GM19239 (cell line): Measurements from ENCODE around the gene FAM136A.

Experiments used
- DNase-seq: peaks from one replicate; pipeline ENCODE4 v3.0.0; 2011; ENCODE audit warnings: low spot score; ENCODE audit not compliant: insufficient read length
- FAIRE-seq: peaks from 2 replicates; lab custom pipeline; 2011; peaks lifted over from hg19 to GRCh38; lab: Jason Lieb, UNC

Gene FAM136A

DNA sequence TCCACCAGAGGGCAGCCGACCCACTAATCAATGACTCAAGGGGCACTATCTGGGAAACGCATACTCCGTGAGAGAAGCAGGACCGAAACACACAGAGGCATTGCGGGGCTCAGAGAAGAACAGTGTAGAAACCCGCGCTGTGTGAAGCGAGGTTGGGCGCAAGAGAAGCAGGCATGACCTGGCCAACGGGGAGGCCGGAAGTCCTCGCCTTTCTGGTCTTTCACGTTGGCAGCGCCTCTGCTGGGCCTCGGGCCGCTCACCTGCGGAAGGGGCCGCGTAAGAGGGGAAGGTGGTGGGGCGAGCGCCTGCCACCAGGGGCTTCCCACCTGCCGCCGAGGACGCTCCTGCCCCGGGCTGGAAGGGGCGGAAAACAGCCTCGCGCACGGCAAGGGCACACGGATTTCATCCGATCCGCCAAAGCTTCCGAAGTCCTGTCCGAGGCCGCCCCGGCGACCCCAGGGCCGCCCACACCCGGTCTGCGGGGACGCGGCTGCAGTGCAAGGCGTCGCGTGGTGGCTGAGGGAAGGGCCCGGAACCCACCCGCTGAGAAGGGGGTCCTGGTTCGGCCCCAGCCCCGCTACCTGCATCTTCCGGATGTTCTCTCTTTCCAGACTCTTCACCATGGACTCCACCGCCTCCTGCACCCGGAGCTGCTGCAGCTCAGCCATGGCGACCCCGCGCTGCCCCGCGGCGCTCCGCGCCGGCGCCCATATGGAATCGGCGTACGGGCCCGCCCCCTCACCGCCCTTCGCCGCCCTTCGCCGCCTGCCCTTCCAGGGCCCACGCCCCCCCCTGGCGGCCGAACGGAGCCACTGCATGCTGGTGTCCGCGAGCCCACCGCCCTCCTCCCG, at the start of gene FAM136A:
TSS of gene FAM136A (minus strand) at position 724 of the 851 bp plus-strand sequence. CDS start at position 668, 56 bp downstream.
- DNase-seq, result peak; percentile 86

DNA sequence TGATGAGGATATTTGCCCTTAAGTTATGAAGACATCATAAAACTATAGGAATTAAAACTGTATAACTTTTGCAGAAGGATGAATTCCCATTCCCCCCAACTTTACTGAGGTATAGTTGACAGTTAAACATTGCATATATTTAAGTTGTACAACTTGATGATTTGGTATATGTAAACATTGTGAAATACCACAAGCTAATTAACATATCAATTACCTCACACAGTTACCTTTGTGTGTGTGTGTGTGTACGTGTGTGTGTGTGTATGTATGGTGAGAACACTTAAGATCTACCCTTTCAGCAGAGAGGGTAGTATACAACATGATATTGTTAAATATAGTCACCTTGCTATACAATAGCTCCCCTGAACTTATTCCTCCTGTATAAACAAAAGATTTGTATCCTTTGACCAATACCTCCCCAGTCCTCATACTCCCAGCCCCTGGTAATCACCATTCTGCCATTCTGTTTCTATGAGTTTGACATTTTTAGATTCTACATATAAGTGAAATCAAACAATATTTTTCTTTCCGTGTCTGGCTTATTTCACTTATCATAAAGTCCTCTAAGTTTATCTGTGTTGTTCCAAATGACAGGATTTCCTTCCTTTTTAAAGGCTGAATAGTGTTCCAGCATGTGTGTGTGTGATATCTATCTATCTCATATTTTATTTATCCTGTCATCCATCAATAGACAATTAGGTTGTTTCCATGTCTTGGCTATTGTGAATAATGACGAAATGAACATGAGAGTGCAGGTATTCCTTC, 48.2 kb upstream of the FAM136A start:
- DNase-seq (no peak), FAIRE-seq (no peak)

More for the DNA sequence above, at the start of gene FAM136A:
- peak; percentile 51 for FAIRE-seq

GRCh38 chr2:70347831-70348230, 46.0 kb upstream of the FAM136A start:
- no peak for FAIRE-seq

DNA sequence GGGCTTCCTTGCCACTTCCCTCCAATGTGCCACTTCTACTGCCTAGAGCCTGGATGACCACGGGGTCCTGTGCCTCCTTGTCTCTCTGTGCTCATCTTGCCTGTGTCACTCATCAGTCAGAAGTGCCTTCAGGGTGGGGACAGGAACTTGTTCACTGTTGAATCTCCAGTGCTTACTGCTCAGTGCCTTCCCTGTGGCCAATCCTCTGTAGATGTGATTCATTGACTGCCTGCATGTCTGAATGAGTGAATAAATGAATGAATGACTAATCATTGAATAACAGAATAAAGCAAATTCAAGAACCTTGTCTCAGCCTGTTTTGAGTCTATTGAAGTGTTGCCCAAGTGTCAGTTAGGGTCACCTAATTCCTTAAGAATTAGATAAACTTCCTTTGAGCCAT, 42.3 kb upstream of the FAM136A start:
- no peak for FAIRE-seq
- DNase-seq, result no peak

More at GRCh38 chr2:70347831-70348230, 46.0 kb upstream of the FAM136A start:
- no peak for DNase-seq

GRCh38 chr2:70341477-70341765, 39.6 kb upstream of the FAM136A start:
- no peak for FAIRE-seq
- no peak for DNase-seq

DNA sequence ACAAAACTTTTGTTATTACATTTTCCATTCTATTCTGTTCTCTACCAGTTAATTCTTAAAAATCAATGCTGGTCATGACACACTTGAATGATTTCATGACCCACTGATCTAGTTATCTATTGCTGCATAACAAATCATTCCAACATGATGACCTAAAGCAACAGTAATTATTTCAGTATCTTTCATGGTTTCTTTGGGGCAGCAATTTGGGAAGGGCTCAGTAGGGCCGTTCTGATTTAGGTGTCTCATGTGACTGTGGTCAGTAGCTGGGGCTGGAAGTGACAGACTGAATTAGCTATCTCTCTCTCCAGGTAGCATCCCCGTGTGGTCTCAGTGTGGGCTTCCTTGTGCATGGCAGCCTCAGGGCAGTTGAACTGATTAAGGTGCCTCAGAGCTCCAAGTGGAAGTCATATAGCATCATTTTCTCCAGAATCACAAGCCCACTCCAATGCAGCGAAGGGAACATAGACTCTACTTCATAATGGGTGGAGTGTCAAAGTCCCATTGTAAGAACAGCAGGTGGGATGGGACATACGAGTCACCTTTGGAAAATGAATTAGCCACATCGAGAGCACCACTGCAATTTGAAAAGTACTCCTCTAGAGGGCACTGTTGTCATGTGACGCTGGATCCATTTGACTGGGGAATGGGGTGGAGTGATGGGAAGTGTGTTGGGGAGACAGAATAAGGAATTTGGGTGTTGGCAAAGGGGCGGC, 39.1 kb upstream of the FAM136A start:
- FAIRE-seq, result peak; percentile 73

DNA sequence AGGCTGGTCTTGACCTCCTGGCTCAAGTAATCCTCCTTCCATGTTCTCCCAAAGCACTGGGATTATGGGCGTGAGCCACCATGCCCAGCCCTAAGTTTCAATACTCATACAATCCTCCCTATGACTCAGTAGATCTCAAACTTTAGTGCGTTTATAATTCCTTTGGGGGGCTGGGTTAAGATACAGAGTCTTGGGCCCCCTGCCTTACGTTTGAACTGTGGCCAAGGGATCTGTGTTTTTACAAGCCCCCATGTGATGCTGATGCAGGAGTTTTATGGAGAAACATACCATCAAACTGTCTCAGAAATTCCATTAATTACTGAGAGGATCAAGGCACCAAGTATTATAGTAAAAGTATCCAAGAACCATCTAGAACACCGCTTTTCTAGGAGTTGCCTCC, 38.2 kb upstream of the FAM136A start:
- DNase-seq (no peak), FAIRE-seq (no peak)

More for the DNA sequence above, 39.1 kb upstream of the FAM136A start:
- DNase-seq, result peak; percentile 50

GRCh38 chr2:70336552-70336951, 34.7 kb upstream of the FAM136A start:
- DNase-seq (no peak), FAIRE-seq (no peak)

DNA sequence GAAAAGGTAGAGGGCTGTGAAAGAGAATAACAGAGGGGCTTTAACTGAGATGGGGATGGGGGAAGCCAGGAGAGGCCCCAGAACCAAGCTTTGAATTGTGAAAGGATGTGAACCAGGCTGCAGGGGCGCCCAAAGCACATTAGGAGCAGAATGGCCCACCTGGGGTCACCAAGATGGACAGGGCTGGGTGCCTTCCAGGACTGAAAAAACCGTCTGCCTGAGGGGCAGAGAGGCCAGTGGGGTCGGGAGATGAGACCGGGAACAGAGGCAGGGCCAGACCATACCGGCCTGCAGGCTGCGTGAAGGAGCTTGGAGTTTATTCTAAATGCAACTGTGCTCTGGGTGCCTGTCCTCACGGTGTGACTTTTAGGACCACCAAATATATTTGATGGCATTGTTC, 29.1 kb upstream of the FAM136A start:
- no peak for FAIRE-seq

DNA sequence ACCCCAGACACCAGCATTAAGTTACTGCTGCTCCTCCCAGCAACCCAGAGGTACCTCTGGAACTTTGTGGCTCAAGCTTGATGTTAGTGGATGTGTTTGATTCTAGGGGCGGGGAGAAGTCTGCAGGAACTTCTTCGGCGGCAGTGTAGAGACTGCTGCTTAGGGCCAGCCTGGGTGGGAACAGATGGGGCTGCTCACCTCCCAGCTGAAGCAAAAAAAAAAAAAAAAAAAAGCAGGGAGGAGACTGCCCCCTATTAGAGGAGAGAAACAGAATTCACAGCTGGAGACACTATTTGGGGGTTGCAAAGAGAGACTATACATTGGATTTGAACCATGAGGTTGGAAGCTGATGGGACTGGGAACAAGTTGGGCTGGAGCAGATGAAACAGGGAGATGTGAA, 28.6 kb upstream of the FAM136A start:
- FAIRE-seq, result no peak
- DNase-seq, result no peak

More for the DNA sequence above, 29.1 kb upstream of the FAM136A start:
- DNase-seq, result no peak

DNA sequence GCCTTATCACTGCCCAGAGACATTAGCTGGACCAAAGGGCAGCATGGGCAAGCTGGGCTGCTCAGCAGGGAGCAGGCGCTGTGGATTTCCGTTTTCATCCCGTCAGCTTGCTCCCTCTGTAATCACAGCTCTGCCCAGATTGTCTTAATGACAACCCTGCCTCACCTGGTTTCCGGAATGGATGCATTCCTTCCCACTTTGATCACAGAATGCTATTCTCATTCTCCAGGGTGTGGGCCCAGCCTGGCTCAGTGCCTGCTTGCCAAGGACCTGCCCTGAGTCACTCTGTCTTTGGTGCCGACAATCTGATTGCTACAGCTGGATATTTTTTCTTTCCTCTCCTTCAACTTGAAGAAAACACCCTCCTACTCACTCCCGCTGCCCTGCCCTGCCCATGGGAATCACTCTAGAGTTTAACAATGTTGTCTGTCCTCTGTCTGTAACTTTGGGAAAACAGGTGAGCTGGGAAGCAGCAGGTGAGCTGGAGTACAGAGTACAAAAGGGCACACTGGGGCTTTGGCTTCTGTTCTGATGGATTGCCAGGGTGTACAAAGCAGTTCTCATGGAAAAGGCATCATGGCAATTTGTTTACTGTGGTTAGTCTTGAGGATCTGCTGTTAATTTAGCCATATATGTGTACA, 27.2 kb upstream of the FAM136A start:
- FAIRE-seq (no peak), DNase-seq (no peak)

- no peak for DNase-seq
- no peak for FAIRE-seq
Observed at GRCh38 chr2:70325875-70326274, 24.0 kb upstream of the FAM136A start.

DNA sequence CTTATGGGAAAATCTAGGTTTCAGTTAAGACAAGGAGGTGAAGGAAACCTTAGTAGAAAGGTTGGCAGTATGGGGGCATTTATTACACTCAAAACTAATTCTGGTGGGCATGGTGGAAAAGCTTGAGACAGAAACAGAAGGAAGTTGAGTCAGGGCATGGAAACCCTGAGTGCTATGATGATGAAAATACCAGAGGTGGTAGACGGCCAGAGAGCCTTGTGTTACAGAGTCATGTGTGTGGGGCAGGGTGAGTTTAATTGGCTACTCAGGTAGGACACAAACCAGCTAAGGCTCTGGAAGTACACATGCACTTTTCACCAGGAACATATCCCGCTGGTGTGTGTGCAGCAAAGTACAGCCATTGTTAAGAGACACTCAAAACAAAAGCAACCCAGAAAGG, 20.7 kb upstream of the FAM136A start:
- no peak for FAIRE-seq

GRCh38 chr2:70321370-70321769, 19.5 kb upstream of the FAM136A start:
- FAIRE-seq, result no peak
- DNase-seq, result no peak

More for the DNA sequence above, 20.7 kb upstream of the FAM136A start:
- DNase-seq, result no peak

- DNase-seq, result no peak
- FAIRE-seq, result no peak
Observed at GRCh38 chr2:70314640-70315039, 12.8 kb upstream of the FAM136A start.

- DNase-seq, result no peak
- no peak for FAIRE-seq
Observed at GRCh38 chr2:70312560-70312959, 10.7 kb upstream of the FAM136A start.

DNA sequence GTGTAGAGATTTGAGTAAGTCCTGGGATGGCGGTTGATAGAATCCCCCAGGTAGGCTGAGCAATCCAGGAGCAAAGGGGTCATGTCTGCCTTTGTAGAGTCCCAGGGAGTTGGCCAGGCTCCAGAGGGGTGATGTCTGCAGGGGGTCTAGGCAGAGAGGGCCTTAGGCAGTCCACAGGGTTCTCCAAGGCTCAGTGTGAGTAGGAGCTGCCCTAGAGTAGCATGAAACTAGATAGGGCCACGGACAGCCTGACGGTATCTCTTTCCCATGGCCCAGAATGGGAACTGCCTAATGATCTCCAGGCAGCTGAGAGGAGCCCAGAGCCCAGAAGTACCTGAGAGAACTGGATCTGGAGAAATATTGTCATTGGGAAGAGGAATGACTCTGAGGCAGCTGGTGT, 9.0 kb upstream of the FAM136A start:
- DNase-seq, result no peak
- no peak for FAIRE-seq

DNA sequence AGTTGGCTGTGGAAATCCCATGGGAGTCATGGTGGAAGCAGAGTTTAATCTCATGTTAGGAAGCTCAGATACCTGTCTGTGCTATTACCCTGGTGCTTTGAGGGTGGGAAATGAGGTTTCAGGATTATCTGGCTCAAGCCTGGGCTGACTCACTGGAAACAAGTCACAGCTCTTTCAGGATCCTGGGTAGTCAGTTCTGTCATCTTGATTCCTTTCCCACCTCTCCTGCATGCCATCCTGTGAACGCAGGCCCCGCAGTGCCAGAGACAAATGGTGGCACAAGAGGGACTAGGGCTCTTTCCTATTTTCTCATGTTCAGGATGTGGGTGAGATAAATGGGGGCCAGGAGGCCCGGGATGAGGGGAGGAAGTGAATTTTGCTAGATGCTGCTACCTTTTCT, 3.7 kb upstream of the FAM136A start:
- DNase-seq (no peak), FAIRE-seq (no peak)

DNA sequence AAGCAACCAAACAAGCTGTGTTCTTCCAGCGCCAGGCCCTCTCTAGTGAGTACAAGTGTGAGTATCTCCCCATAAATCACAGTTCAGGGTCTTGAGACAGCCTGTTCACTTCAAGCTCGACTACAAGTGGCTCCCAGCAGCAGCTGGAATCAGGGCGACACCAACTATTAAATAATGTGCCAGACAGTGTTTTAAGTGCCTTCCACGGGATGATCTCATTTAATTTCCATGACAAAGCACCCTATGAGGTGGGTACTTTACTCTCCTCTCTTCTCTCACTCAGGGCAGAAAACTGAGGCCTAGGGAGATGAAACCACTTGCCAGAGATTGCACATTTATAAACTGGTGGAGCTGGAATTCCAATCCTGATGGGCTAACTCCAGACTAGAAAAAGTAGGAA, 2.6 kb upstream of the FAM136A start:
- DNase-seq, result no peak
- no peak for FAIRE-seq

DNA sequence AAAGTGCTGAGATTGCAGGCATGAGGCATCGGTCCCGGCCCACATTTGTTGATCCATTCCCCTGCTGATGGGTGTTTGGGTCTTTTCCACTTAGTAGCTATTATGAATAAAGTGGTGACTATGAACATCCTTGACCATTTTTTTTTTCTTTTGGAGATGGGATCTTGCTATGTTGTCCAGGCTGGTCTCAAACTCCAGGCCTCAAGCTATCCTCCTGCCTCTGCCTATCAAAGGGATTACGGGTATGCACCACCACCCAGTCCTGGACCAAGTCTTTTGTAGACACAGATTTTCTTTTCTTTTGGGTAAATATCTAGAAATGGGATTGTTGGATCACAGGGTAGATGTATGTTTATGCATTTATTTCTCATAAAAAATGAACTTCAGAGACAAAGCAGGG, 1.3 kb upstream of the FAM136A start:
- DNase-seq (no peak), FAIRE-seq (no peak)
